GM18520 (cell line): ENCODE measurements around the gene FAM118A.
"Not testable (repeated sequence)": the region's sequence is repeated elsewhere in the genome, so short reads cannot be mapped to it uniquely, and the experiment has no call there.

ENCODE experiments used
- ATAC-seq: cut with Tn5 transposase; IDR thresholded peaks from one replicate; pipeline ENCODE4 v1.9.1; 2021; ENCODE audit not compliant: unreplicated experiment

FAM118A gene

GRCh38 chr22:45373592-45373991 lies 63.9 kb downstream of the FAM118A start:
- not testable (repeated sequence) for ATAC-seq

GRCh38 chr22:45376009-45376408 lies 66.3 kb downstream of the FAM118A start:
- ATAC-seq, result no peak

- no peak for ATAC-seq
These were observed 67.0 kb downstream of the FAM118A start for GRCh38 chr22:45376703-45377102.

GRCh38 chr22:45381348-45381747 lies 71.6 kb downstream of the FAM118A start:
- ATAC-seq, result no peak

GRCh38 chr22:45389546-45389945 lies 79.8 kb downstream of the FAM118A start:
- no peak for ATAC-seq
